ENCODE measurements around the gene PGA4. TPM values are rescaled to one million over a fixed set of nuclear protein-coding genes. Genes with fewer than 3 reads are reported as not detected.

PGA4 gene
- total and polyA plus RNA-seq, 9 of the 15 experiments (the other 6 are each of a cell fraction or from before 2014, with no cell fraction given) = not detected

- no peak for TF ChIP-seq RREB1 (CRISPR knock-in tag; IDR thresholded peaks at IDR 0.05)
- no peak for TF ChIP-seq ZNF217 (CRISPR knock-in tag; IDR thresholded peaks at IDR 0.05)
- TF ChIP-seq STAG1 (CRISPR knock-in tag; IDR thresholded peaks at IDR 0.05; ENCODE audit: borderline replicate concordance) = peak; percentile 79; the same call in 1 of the 2 replicates
- no peak for TF ChIP-seq KDM4B (IDR thresholded peaks at IDR 0.05; ENCODE audit: borderline replicate concordance in 2 of 2, low read depth in 1 of 2)
- no peak for TF ChIP-seq SMAD2 (IDR thresholded peaks at IDR 0.05; ENCODE audit: low read depth, low read length)
- TF ChIP-seq MBD2 (IDR thresholded peaks at IDR 0.05; ENCODE audit: borderline replicate concordance, low read depth) = no peak
- TF ChIP-seq E2F8 (IDR thresholded peaks at IDR 0.05; ENCODE audit: low read depth, partially characterized antibody) = no peak
- 0 out of 2 replicates have a peak, but pooled peaks have one; percentile 36 for TF ChIP-seq STAT6 (CRISPR knock-in tag; IDR thresholded peaks at IDR 0.05)
- TF ChIP-seq GATAD2B (IDR thresholded peaks at IDR 0.05; ENCODE audit: borderline replicate concordance) = no peak
- TF ChIP-seq MTA2 (IDR thresholded peaks at IDR 0.05; ENCODE audit: low read depth) = no peak
Measured at GRCh38 chr11:61254403-61255025, 32.4 kb downstream of the PGA4 start (continued).

Data from K562 (cell line).